ENCODE measurements around the gene NUBP1.
A peak's percentile ranks its signal among the peaks of the same experiment; 100 is the strongest.
"Not testable (repeated sequence)": the region's sequence is repeated elsewhere in the genome, so short reads cannot be mapped to it uniquely, and the experiment has no call there.

NUBP1 gene

DNA sequence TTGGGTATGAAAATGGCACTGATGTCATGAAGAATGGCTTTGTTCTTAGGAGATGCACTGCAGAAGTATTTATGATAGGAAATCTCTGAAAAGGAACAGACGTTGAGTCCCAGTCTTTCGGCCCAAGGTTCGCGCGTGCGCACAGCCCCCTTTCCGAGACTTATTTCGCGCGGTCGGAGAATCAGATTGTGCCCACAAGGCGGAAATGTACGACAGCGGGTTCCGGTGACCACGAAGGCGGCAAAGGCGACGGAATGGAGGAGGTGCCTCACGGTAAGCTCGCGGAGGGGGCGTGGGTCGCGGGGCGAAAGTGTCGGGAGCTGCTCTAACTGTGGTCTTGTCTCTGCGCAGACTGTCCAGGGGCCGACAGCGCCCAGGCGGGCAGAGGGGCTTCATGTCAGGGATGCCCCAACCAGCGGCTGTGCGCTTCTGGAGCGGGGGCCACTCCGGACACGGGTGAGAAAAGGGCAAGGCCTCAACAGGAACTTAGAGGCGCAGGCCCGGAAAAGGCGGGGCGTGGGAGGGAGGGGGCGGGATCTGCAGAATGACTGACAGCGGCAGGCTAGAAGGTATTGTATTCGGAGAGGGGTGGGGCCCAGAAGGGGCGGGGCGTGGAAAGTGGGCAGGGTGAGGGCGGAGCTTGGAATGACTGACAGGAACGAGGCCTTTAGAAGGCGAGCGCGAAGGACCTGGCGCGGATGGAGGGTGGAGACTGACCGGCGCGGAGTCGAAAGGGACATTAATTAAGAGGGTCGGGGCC, at the start of gene NUBP1:
Gene NUBP1, plus strand, starts transcription at position 233 of the 760 bp plus-strand sequence. Its CDS starts 22 bp downstream, at position 255.
- DNase-seq = peak; percentile 99

DNA sequence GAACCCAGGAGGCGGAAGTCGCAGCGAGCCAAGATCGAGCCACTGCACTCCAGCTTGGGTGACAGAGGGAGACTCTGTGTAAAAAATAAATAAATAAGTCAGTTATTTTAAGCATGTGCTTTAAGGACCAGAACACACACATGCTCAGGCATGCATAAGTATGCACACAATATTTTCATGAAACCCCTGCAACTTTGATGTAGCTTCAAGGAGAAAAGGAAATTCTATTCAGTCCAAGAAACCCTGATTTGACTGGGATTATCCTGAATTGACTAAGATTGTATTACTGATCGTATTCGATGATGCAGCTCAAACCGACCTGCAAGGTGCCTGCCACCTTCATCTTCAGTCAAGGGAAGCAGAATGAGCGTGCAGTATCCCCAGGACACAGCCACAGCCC, 49.8 kb upstream of the NUBP1 start:
- no peak for DNase-seq

DNA sequence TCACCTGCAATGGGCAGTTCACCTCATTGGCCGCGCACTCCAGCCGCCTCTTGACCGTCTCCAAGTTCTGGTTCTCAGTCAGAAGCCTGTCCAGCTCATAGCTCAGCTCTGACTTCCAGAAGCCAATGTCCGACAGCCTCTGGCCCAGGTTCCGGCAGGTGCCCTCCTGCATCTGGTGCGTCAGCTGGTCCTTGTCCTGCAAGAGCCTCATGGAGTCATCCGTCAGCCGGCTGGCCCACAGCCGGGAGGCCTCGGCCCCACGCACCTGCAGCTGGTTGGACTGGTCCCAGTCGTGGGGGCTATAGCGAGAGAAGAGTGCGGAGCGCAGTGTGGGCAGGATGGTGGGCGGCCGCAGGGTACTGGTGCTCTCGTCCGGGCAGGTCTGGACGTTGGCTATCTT, 49.3 kb upstream of the NUBP1 start:
- no peak for DNase-seq

DNA sequence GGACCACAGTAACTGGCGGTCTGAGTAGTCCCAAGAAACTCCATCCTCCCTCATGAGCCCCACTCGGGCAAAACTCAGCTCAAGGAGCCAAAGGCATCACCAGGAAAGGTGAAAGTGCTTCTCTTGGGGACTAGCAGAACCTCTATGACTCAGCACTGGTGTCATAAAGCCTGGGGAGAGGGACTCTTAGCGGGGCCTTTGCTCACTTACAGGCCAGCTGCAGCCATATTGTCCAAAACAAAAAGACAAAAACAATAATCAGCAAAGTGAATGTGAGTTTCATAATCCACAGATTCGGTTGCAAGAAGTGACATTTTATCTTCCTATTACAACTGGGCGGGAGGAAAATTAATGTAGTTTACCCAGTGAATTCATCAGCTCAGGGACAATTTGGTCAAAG, 48.8 kb upstream of the NUBP1 start, which contains the start of gene TEKT5:
Gene TEKT5, minus strand, starts transcription at position 101 of the 400 bp plus-strand sequence. Its CDS starts 57 bp downstream, at position 44.
- DNase-seq = no peak

DNA sequence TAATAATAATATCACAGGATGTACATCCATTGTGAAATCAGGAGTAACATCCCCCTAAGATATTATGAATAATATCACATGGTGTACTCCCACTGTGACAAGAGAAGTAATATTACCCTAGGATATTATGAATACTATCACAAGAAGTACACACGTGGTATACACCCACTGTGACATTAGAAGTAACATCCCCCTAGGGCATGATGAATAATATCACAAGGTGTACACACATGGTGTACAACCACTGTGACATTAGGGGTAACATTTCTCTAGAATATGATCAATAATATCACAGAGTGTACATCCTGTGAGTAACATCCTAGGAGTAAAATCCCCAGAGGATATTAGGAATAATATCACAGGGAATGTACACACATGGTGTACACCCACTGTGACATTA, 43.9 kb upstream of the NUBP1 start:
- no peak for DNase-seq

DNA sequence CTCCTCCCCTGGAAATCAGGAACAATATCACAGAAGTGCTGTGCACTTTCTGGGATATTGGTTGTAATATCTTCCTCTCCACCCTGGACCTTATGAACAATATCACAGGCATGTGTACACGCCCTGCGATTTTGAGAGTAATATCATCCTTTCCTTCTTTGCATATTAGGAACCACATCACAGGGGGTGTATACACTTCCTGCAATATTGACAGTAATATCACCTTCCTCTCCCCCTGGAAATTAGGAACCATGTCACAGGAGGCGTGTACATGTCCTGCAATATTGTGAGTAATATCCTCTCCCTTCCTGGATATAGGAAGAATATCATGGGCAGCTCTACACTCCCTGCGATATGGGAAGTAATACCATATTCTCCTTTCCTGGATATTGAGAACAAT, 34.7 kb upstream of the NUBP1 start:
- no peak for DNase-seq

DNA sequence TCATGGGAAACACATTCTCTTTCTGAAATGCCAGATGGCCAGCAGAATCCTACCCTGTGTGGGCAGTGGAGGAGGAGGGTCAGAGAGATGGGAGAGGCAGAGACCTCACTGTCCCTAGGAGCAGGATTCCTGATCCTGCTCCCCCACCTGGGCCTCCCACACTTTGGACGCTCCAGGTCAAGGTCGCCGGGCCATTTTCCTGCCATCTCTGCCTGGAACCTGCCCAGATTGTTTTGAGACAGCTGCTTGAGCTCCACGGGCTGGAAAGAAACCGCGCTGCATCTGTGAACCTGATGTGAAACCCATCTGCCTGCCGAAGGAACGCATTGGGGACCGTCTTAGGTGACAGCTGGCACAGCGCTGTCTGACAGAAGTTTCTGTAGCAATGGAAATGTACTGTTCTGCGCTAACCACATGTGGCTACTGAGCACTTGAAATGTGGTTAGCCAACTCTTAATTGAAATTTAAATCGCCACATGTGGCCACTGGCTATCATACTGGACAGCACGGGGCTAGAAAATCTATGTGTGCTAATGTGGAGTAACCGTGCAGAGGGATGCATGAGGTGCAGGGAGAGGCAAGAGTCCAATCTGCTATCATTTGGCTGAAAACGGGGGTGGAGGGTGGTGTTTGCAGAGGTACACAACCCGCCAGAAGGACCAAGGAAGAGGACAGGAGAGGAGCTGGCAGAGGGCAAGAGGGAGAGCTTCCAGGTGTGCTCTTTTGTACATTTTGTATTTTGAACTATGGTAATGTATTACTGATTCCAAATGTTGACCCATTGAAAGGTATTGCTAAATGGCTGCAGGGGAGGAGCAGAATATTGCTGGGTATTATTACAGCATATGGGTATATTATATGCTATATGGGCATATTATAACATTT, 15.4 kb upstream of the NUBP1 start:
- DNase-seq = no peak

DNA sequence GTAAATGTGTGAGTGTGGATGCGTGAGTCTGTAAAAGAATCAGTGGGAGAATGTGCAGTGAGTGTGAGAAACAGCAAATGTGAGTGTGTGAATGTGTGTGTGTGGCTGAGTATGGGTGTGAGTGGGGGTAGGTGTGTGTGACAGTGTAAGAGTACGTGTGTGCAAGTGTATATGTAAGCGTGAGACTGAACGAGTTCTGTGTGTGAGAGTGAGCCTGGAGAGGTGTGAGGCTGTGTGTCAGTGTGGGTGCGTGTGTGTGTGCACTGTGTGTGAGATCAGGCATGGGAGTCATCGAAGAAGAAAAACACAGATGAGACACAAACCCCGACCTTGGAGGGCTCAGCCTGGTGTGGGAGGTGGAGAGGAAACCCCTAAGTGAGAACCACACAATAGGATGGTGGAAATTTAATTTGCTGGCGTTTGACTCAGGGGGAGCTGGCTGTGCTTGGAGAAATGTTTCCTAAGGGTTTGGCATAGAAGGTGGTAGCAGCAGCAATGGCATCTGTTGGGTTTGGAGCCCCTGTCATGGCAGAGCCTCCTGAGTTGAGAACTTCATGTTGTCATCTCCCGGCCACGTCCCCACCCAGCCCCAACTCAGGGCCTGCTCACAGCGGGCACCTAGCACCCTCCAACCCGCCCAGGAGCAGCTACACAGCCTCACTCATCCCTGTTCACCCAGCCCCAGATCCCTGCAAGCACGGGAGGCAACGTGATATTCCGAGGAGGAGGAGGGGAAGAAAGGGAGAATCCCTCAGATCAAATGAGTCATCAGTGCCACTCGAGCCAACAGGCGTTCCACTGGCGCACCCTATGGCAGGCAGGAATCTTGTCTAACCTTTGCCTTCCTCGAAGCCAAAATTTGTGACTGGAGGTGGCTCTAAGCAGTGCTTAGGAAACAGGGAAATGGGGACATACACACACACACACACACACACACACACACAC, 14.3 kb upstream of the NUBP1 start:
- no peak for DNase-seq

DNA sequence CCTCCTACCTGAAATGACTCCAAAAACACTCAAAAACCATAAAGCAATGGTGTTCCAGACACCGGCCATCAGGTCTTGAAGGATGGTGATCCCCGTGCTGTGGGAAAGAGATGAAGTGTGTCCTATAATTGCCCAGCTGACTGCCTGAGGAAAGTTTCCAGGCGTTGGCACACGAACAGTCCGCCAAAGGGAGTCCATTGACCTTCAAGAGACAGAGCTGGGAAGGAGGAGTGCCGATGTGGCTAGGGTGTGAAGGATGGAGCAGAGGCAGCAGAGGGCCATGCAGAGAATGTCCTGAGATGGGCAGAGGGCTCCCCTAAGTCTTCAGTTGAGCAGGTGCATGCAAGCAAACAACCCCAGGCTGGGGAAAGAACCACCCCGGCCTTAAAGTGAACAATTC, 11.9 kb upstream of the NUBP1 start:
- no peak for DNase-seq

DNA sequence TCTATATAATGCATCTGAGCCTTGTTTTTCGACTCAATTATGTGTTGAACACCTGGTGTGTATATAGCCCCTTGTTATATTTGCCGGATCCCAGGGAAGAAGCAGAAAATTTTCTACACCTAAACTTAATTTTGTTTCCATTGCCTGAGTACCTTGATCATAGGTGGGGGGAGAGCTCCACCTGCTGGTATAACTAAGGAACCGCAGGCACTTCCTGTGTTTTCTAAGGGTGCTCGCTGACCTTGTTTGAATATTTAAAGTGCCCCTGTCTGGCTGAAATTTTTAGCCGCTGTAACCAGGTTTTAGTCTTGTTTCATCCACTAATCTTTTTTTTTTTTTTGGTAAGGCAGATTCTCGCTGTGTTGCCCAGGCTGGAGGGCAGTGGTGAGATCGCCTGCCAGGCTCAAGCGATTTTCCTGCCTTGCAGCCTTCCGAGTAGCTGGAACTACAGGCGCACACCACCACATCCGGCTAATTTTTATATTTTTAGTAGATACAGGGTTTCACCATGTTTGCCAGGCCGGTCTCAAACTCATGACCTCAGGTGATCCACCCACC, 6.5 kb upstream of the NUBP1 start:
- peak; percentile 63 for DNase-seq

DNA sequence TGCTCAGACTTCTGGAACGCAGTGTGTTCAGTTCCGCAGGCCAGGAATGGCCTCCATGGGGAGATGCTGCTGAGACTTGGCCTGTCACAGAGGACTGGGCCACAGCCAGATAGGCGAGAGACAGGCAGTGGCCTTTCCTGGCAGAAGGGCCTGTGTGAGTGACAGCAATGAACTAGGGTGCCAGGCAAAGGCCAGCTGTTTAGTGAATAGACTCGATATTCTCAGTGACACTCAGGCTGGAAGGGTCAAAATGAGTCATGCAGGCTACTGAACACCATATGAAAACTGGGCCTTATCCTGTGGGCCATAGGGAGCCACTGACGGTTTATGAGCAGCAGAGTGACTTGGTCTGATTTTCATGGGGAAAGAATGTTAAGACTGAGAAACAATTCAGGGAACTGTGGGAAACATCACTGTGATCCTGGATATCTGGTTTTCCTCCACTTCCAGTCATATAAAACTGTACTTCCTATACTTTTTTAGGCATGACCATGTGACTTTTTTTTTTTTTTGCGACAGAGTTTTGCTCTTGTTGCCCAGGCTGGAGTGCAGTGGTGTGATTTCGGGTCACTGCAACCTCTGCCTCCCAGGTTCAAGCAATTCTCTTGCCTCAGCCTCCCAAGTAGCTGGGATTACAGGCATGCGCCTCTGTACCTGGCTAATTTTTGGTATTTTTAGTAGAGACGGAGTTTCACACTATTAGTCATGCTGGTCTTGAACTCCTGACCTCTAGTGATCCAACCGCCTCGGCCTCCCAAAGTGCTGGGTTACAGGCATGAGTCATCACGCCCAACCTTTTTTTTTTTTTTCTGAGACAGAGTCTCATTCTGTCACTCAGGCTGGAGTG, 5.2 kb upstream of the NUBP1 start:
- DNase-seq = peak; percentile 68

DNA sequence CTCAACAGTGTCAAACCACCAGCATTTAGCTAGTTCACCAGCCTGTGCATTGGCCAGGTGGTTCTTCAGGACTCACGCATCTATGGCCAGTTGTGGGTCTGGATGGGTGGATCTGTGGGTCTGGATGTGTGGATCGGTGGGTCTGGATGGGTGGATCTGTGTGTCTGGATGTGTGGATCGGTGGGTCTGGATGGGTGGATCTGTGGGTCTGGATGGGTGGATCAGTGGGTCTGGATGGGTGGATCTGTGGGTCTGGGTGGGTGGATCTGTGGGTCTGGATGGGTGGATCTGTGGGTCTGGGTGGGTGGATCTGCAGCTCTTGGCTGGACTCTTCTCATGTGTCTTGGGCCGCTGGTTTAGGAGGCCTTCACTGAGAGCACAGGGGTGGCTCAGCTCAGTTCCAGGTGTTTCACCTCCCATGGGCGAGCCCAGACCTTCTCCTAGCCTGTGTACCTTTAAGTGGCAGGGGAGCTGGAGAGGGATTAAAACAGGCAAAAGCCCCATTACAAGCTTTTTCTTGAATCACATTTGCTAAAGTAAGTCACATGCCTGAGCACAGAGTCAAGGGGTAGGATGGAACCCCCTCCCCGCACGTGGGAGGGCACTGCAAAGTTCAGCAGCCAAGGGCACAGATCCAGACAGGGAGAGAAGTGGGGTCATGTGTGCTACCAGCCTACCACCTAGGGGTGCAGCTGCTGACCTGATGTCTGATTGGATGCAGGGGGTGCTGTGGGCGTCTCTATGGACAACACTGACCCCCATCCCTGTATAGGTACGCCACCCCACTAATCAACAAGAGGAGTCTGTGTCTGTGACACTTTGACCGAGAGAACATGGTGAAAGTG, 3.4 kb upstream of the NUBP1 start:
- no peak for DNase-seq

DNA sequence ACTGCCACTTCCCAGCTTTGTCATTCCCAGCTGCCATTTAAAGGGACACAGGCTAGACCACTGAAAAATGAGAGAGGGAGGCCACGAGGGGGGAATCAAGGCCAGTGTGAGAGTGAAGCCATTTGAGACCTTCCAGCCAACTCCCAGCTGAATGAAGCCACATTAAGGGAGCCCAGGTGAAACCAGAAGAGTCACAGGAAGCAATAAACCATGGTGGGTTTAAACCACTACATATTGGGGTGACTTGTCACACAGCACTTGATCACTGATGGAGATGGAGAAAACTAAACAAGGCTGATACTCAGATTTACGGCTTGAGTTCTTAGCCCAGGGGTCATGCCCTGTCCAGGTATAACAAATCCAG, 2.8 kb upstream of the NUBP1 start:
- no peak for DNase-seq

DNA sequence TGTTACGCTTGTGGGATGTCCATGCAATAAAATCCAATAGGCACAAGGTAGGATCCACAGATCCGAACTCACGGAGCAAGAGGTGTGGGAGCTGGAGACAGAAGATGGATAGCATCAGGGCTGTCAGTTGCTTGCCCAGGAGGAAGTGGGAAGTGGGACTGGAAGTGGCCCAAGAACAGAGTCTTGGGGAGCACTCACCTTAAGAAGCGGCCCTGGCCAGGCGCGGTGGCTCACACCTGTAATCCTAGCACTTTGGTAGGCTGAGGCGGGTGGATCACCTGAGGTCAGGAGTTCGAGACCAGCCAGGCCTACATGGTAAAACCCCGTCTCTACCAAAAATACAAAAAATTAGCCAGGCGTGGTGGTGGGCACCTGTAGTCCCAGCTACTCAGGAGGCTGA, 2.4 kb upstream of the NUBP1 start:
- DNase-seq = not testable (repeated sequence)

DNA sequence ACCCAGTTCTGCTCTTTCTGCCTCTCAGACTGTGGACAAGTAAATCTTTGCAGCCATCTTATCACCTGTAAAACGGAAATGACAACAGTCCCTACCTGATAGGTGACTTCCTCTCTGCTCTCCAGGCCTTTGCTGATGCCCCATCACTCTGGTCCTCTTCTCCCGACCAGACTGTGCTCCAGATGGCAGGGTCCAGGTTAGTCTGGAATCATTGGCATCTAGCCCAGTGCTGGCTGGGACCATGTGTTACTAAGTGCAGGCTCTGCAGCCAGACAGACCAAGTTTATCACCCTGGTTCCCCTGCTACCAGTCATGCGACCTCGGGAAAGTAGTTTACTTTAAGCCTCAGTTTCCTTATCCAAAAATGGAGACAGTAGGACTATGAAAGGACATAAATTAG, 1.8 kb upstream of the NUBP1 start:
- no peak for DNase-seq

DNA sequence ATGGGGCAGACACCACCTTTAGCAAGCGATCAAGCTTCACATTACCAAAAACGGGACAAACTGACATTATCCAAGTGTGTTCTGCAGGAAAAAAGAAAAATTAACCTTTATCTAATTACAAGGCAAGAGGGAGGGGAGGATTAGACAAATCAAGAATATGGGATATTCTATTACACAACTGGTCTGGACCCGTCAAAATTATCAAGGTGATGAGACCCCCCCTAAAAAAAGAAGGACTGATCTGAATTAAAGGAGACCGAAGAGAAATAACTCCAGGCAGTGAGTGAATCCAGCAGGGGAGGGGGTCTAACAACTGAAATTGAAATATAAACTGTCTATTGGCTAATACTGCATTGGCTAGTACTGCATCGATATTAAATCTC, 424 bp upstream of the NUBP1 start:
- no peak for DNase-seq

DNA sequence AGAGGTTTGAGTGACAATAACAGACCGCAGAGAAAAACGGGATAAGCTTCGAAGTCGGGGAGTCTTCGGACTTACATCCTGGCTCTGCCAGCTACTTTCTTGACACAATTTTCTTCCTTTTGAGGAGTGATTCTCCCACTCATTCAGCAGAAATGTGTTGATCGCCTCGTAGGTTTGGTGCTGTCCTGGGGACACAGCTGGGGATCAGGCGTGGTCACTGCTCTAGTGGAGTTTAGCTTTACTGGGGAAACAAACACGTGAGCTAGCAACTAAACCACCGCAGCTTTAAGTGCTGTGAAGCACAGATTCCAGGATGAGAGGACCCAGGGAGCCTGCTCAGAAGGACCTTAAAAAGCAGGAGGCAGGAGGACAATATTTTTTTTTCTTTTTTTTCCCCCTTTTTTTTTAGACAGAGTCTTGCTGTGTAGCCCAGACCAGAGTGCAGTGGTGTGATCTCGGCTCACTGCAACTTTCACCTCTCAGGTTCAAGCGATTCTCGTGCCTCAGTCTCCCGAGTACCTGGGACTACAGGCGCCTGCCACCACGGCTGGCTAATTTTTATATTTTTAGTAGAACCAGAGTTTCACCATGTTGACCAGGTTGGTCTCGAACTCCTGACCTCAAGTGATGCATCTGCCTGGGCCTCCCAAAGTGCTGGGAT, 858 bp downstream of the NUBP1 start:
- DNase-seq = no peak

DNA sequence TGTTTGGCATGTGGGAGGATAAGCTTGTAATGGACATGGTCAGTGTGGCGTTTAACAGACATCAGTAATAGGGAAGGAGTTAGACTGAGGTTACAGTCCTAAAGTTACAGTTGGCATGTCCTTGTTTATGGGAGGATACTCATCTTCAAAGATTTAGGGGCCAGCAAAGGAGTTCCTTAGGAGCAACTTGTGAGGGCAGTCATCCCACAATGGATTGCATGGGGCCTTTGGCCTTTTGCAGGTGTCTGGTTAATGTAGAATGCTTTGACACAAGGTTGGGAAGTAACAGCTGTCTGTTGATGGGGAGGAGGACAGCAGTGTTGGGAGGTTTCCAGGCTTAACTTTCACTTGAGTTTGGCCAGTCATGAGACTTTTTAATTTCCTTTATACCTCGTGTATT, 2.2 kb downstream of the NUBP1 start:
- DNase-seq = no peak

DNA sequence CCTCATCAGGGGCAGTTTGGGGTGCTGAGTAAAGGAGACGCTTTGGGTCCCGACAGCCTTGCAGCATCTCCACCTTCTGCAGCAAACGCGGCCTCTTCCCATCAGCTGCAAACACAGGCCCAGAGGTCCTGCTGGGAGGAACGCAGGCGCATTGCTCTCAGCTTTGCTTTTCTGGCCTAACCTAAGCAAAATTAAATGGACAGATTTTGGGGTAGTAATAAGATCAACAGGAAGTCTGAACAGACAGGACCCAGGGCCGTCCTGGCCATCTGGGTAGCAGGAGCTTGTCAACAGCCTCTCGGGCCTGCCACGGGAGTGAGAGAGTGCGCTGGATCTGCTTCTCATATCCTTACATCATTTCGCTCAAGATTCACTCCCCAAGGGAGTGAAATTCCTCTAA, 7.2 kb downstream of the NUBP1 start:
- DNase-seq = no peak

DNA sequence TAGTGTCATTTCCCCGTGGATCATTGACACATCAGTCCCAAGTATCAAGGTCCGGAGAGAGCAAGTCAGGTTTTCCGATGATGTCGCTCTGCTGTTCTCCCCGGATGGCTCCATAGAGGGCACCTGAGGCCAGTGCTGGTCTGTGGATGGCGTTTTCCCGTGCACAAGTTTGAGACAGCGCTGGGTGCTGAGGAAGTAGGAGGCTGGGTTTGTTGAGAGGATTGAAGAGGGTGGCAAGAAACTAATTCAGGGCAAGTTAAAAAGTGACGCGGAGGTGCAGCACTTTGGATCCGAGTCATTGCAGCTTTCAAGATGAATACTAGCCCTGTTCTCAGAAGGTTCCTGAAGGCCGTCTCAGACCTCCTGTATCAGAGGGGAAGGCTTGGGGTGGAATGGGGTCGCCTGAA, 7.7 kb downstream of the NUBP1 start:
- peak; percentile 54 for DNase-seq

Measured in stimulated activated CD4-positive, alpha-beta T cell treated with anti-CD3 and anti-CD28 coated beads, Interleukin-1b, Interleukin-23, amount 100 ng/mL, for 48 hours (primary cell).